Neural cell (in vitro differentiated cells): ENCODE results near the gene NEURL1. TPM values are rescaled to one million over a fixed set of nuclear protein-coding genes. Genes with fewer than 3 reads are reported as not detected.
"Not testable (repeated sequence)": the region's sequence is repeated elsewhere in the genome, so short reads cannot be mapped to it uniquely, and the experiment has no call there.

Experiments used
- H2AFZ ChIP-seq: fragments of 200-600, 300-800 bp; sonication (generic), shearing (Covaris generic); 2 replicates; pipeline ENCODE4 v1.6.0; 2014; ENCODE audit warnings: low read depth, mild to moderate bottlenecking, antibody characterized with exemption, low read length, moderate library complexity
- H3F3A ChIP-seq: fragments of 200-600 bp; shearing (Covaris generic); 2 replicates; pipeline ENCODE4 v1.6.1; 2016; ENCODE audit warnings: mild to moderate bottlenecking, moderate library complexity, mixed read lengths, antibody characterized with exemption, low read length; ENCODE audit not compliant: insufficient read depth, poor library complexity, severe bottlenecking
- H3K27ac ChIP-seq: fragments of 200-600, 300-800 bp; sonication (generic), shearing (Covaris generic); 2 replicates; pipeline ENCODE4 v1.5.1; 2014; ENCODE audit warnings: mild to moderate bottlenecking, low read length, moderate library complexity
- H3K27me3 ChIP-seq: fragments of 300-800, 200-600 bp; sonication (generic), shearing (Covaris generic); 2 replicates; pipeline ENCODE4 v1.6.0; 2014; ENCODE audit warnings: mild to moderate bottlenecking, low read depth, low read length, moderate library complexity; ENCODE audit not compliant: insufficient read depth
- H3K36me3 ChIP-seq: fragments of 300-800, 200-600 bp; sonication (generic), shearing (Covaris generic); 2 replicates; pipeline ENCODE4 v1.5.1; 2014; ENCODE audit warnings: mild to moderate bottlenecking, antibody characterized with exemption, low read length, moderate library complexity; ENCODE audit not compliant: insufficient read depth
- H3K4me2 ChIP-seq: fragments of 300-800, 200-600 bp; sonication (generic), shearing (Covaris generic); 2 replicates; pipeline ENCODE4 v1.6.0; 2014; ENCODE audit warnings: mild to moderate bottlenecking, low read length
- H3K4me3 ChIP-seq: fragments of 300-800, 200-600 bp; sonication (generic), shearing (Covaris generic); 2 replicates; pipeline ENCODE4 v1.5.1; 2014; ENCODE audit warnings: mild to moderate bottlenecking, low read length, moderate library complexity
- H3K79me2 ChIP-seq: fragments of 200-600 bp; shearing (Covaris generic); replicated peaks from 2 replicates; pipeline ENCODE4 v1.6.0; 2014; ENCODE audit warnings: mild to moderate bottlenecking, low read length, moderate library complexity; ENCODE audit not compliant: insufficient read depth
- H3K9ac ChIP-seq: fragments of 300-800, 200-600 bp; sonication (generic), shearing (Covaris generic); 2 replicates; pipeline ENCODE4 v1.6.1; 2016; ENCODE audit warnings: mild to moderate bottlenecking, low read length, mixed read lengths
- H3K9me2 ChIP-seq: fragments of 200-600 bp; shearing (Covaris generic); 2 replicates; pipeline ENCODE4 v1.6.1; 2016; ENCODE audit warnings: mild to moderate bottlenecking, low read length, mixed read lengths; ENCODE audit not compliant: insufficient read depth
- H3K9me3 ChIP-seq: fragments of 200-600, 300-800 bp; sonication (generic), shearing (Covaris generic); 2 replicates; pipeline ENCODE4 v1.6.1; 2016; ENCODE audit warnings: mild to moderate bottlenecking, mixed run types, low read length, moderate library complexity, mixed read lengths
- H4K20me1 ChIP-seq: fragments of 200-600 bp; shearing (Covaris generic); 2 replicates; pipeline ENCODE4 v1.6.1; 2016; ENCODE audit warnings: mild to moderate bottlenecking, mixed run types; ENCODE audit not compliant: insufficient read depth
- EP300 ChIP-seq: fragments of 450-650 bp; conservative IDR thresholded peaks from 2 replicates; pipeline ENCODE4 v1.6.1; 2014; ENCODE audit warnings: antibody characterized with exemption, mild to moderate bottlenecking, moderate library complexity; ENCODE audit not compliant: poor library complexity, severe bottlenecking
- EZH2 ChIP-seq: fragments of 200-600, 300-800 bp; shearing (Covaris generic), sonication (generic); IDR thresholded peaks from 2 replicates; pipeline ENCODE4 v1.6.1; 2014; ENCODE audit warnings: antibody characterized with exemption, low read length, borderline replicate concordance, mild to moderate bottlenecking; ENCODE audit not compliant: insufficient read depth, poor library complexity, severe bottlenecking
- MXI1 ChIP-seq: fragments of 450-650 bp; conservative IDR thresholded peaks from 2 replicates; pipeline ENCODE4 v1.6.1; 2014; ENCODE audit warnings: antibody characterized with exemption, mild to moderate bottlenecking; ENCODE audit not compliant: poor library complexity, severe bottlenecking
- POLR2AphosphoS5 ChIP-seq: IDR thresholded peaks from 2 replicates; pipeline ENCODE4 v1.6.1; 2012
- RAD21 ChIP-seq: fragments of 450-650 bp; conservative IDR thresholded peaks from 2 replicates; pipeline ENCODE4 v1.6.1; 2014; ENCODE audit warnings: antibody characterized with exemption, mild to moderate bottlenecking, moderate library complexity
- SMC3 ChIP-seq: fragments of 450-650 bp; conservative IDR thresholded peaks from 2 replicates; pipeline ENCODE4 v1.6.1; 2014; ENCODE audit warnings: antibody characterized with exemption, mild to moderate bottlenecking, moderate library complexity; ENCODE audit not compliant: poor library complexity
- TAF1 ChIP-seq: IDR thresholded peaks from 2 replicates; pipeline ENCODE4 v1.6.1; 2012; ENCODE audit warnings: low read depth
- polyA plus RNA-seq: library from polyadenylated mRNA; depleted of rRNA; stranded (reverse); fragments of >200 nt; gene quantifications from 2 replicates; pipeline ENCODE4 v1.2.3, GENCODE V29; 2014
- TF ChIP-seq, protein P1 (sequence below): fragments of 450-650 bp; IDR thresholded peaks from 2 replicates; pipeline ENCODE4 v1.5.1; 2014; ENCODE audit warnings: antibody characterized with exemption, mild to moderate bottlenecking, moderate library complexity; ENCODE audit not compliant: poor library complexity, severe bottlenecking
- TF ChIP-seq, protein P2 (sequence below): IDR thresholded peaks from 2 replicates; pipeline ENCODE4 v1.6.1; 2012; ENCODE audit warnings: borderline replicate concordance

The NEURL1 gene
- polyA plus RNA-seq, 1 donor from 2014 or later = 12.3 TPM

DNA sequence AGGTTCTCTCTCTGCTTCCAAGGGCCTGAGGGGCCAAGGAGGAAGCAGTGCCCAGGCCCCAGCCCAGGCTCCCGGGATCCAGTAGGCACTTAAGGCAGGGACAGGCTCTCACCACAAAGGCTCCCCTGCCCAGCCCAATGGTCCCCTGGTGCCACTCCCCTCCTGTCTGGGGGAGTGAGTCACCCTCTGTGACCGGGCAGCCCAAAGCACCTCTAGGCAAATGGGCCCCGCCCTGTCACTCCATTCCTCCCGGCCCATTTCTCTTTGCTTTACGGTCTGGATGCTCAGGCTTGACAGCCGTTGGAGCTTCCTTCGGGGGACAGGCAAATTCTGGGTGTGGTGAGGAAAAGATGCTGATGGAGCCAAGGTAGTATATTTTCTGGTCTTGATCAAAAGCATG lies 14.4 kb upstream of the NEURL1 start, which contains the start of gene CALHM3:
Gene CALHM3, minus strand, starts transcription at position 106 of the 400 bp plus-strand sequence. CDS start 208 bp downstream, outside the sequence.
- no peaks in the 10 kb centered on the region for H3K9me3 ChIP-seq
- no peak within 1 kb of the TSS for H3K9ac ChIP-seq
- no peaks in the 10 kb centered on the region for H3F3A ChIP-seq
- no peaks in the 10 kb centered on the region for H3K79me2 ChIP-seq
- H4K20me1 ChIP-seq = no peaks in the 10 kb centered on the region
- no peak for TF ChIP-seq POLR2AphosphoS5
- TF ChIP-seq, protein P1, sequence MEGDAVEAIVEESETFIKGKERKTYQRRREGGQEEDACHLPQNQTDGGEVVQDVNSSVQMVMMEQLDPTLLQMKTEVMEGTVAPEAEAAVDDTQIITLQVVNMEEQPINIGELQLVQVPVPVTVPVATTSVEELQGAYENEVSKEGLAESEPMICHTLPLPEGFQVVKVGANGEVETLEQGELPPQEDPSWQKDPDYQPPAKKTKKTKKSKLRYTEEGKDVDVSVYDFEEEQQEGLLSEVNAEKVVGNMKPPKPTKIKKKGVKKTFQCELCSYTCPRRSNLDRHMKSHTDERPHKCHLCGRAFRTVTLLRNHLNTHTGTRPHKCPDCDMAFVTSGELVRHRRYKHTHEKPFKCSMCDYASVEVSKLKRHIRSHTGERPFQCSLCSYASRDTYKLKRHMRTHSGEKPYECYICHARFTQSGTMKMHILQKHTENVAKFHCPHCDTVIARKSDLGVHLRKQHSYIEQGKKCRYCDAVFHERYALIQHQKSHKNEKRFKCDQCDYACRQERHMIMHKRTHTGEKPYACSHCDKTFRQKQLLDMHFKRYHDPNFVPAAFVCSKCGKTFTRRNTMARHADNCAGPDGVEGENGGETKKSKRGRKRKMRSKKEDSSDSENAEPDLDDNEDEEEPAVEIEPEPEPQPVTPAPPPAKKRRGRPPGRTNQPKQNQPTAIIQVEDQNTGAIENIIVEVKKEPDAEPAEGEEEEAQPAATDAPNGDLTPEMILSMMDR = no peak
- no peak for TF ChIP-seq TAF1
- no peak for TF ChIP-seq RAD21
- TF ChIP-seq, protein P2, sequence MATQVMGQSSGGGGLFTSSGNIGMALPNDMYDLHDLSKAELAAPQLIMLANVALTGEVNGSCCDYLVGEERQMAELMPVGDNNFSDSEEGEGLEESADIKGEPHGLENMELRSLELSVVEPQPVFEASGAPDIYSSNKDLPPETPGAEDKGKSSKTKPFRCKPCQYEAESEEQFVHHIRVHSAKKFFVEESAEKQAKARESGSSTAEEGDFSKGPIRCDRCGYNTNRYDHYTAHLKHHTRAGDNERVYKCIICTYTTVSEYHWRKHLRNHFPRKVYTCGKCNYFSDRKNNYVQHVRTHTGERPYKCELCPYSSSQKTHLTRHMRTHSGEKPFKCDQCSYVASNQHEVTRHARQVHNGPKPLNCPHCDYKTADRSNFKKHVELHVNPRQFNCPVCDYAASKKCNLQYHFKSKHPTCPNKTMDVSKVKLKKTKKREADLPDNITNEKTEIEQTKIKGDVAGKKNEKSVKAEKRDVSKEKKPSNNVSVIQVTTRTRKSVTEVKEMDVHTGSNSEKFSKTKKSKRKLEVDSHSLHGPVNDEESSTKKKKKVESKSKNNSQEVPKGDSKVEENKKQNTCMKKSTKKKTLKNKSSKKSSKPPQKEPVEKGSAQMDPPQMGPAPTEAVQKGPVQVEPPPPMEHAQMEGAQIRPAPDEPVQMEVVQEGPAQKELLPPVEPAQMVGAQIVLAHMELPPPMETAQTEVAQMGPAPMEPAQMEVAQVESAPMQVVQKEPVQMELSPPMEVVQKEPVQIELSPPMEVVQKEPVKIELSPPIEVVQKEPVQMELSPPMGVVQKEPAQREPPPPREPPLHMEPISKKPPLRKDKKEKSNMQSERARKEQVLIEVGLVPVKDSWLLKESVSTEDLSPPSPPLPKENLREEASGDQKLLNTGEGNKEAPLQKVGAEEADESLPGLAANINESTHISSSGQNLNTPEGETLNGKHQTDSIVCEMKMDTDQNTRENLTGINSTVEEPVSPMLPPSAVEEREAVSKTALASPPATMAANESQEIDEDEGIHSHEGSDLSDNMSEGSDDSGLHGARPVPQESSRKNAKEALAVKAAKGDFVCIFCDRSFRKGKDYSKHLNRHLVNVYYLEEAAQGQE = no peak
- no peak for TF ChIP-seq EP300
- TF ChIP-seq EZH2 = no peak
- no peak within 1 kb of the TSS for H3K4me3 ChIP-seq
- no peaks in the 10 kb centered on the region for H3K27me3 ChIP-seq
- no peaks in the 10 kb centered on the region for H3K36me3 ChIP-seq
- H3K27ac ChIP-seq = no peak within 1 kb of the TSS
- no peak within 1 kb of the TSS for H2AFZ ChIP-seq
- H3K9me2 ChIP-seq = no peaks in the 10 kb centered on the region
- H3K4me2 ChIP-seq = no peak within 1 kb of the TSS

DNA sequence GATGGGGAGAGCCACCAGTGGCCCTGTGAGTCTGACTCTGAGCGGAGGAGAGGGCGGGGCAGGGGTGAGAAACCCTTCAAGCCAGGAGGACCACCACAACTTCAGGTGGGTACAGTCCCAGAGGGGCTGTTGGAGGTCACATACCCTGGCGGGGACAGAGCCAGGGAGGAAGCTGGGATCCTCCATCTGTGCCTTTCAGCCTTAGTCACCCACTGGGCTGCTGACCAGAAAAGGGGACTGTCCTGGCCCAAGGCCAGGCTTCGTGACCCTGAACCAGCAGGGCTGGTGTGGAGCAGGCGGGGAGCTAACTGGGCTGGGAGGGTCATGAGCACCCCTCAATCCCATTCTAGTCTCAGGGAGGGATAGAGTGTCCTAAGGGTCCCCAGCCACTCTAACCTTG lies 13.0 kb upstream of the NEURL1 start:
- Histone ChIP-seq H3K9me2 (no peaks in the 10 kb centered on the region), H3K27me3 (no peaks in the 10 kb centered on the region), H3K4me2 (no peak overlapping the region), H3K79me2 (no peaks in the 10 kb centered on the region), H4K20me1 (no peaks in the 10 kb centered on the region), H3F3A (no peaks in the 10 kb centered on the region), H3K9ac (no peak overlapping the region), H3K4me3 (no peak overlapping the region), H3K36me3 (no peaks in the 10 kb centered on the region), H3K27ac (no peak overlapping the region), H2AFZ (no peak overlapping the region), H3K9me3 (no peaks in the 10 kb centered on the region)
- TF ChIP-seq MXI1 = no peak
- no peak for TF ChIP-seq EP300

DNA sequence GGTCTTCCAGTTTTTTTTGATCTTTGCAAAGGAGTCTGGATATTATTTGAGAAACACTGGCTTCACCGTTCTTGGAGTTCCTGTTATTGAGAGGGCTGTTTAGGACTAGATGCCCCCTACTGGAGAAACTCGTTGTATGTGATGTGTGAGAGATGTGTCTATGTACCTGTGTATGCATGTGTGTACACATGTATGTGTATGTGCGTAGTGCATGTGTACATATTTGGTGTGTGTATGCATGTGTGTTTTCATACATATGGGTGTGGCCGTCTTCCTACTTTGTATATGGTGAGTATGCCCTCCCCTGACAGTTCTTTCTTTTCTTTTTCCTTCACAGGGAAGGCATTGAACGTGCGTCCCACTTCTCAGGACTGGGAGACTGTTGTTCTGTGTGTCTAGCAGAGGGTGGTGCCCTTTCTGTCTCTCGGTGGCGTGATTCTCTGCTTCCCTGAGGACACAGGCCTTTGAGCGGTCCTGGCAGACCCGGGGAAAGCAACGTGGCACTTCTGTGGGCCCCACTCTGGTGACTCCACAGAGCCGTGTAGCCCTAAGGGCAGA lies 11.5 kb upstream of the NEURL1 start:
- Histone ChIP-seq H4K20me1 (no peaks in the 10 kb centered on the region), H3K79me2 (no peaks in the 10 kb centered on the region), H3K27me3 (no peaks in the 10 kb centered on the region), H2AFZ (no peak overlapping the region), H3F3A (no peaks in the 10 kb centered on the region), H3K9ac (no peak overlapping the region), H3K4me3 (no peak overlapping the region), H3K36me3 (no peaks in the 10 kb centered on the region), H3K9me3 (no peaks in the 10 kb centered on the region), H3K4me2 (no peak overlapping the region), H3K9me2 (no peaks in the 10 kb centered on the region), H3K27ac (no peak overlapping the region)
- TF ChIP-seq TAF1 = no peak
- TF ChIP-seq, protein P1 = peak; percentile 51
- TF ChIP-seq MXI1 = no peak
- no peak for TF ChIP-seq EP300
- peak; percentile 37 for TF ChIP-seq SMC3

DNA sequence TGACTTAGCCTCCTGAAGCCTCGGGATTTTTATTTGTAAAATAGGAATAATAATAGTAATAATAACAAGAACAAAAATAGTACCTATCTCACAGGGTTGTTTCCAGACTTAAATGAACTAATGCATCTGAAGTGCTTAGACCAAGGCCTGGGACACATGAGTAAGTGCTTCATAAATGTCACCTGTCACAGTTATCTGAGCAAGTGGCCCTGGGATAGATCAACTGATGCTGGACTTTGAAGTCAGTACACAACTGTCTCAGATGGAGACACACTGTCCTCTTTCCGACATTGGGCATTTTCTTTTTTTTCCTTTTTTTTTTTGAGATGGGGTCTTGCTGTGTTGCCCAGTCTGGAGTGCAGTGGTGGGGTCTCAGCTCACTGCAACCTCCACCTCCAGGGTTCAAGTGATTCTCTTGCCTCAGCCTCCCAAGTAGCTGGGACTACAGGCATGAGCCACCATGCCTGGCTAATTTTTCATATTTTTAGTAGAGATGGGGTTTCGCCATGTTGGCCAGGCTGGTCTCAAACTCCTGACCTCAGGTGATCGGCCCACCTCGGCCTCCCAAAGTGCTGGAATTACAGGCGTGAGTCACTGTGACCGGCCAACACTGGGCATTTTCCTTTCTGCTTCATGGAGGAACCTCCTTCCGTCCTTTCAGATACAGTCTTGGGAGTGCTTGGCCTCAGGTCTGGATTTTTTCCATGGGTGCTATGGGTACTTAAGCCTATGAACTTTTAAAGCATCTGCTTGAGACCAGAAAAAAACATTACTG lies 6.7 kb upstream of the NEURL1 start:
- H3K27me3 ChIP-seq, H4K20me1 ChIP-seq, H3K4me3 ChIP-seq, H3K36me3 ChIP-seq, H3K9me2 ChIP-seq, H3K4me2 ChIP-seq, H3K79me2 ChIP-seq, H3F3A ChIP-seq, H3K27ac ChIP-seq, H3K9me3 ChIP-seq, H2AFZ ChIP-seq, H3K9ac ChIP-seq: not testable (repeated sequence)
